SU-DHL-6 (cell line): Measurements from ENCODE around the gene RECK.
A peak's percentile ranks its signal among the peaks of the same experiment; 100 is the strongest.

Experiments
- CTCF ChIP-seq: fragments of 200-600 bp; sonication (generic); IDR thresholded peaks from one replicate; pipeline ENCODE4 v1.5.1; 2017; ENCODE audit warnings: antibody characterized with exemption, mild to moderate bottlenecking, low read length, moderate library complexity; ENCODE audit not compliant: insufficient read depth, poor library complexity, severe bottlenecking
- EZH2phosphoT487 ChIP-seq: fragments of 200-600 bp; sonication (generic), shearing (Covaris generic); conservative IDR thresholded peaks from 2 replicates; pipeline ENCODE4 v1.6.1; 2018; ENCODE audit warnings: mild to moderate bottlenecking, antibody characterized with exemption, low read length, moderate library complexity, mixed read lengths

- TF ChIP-seq CTCF (no peak), EZH2phosphoT487 (0 out of 2 replicates have a peak, but pooled peaks have one; percentile 59)
Measured at GRCh38 chr9:36036780-36037548, at the start of gene RECK.
